Stimulated activated CD8-positive, alpha-beta memory T cell treated with anti-CD3 and anti-CD28 coated beads, Interleukin-4, amount 100 ng/mL, for 24 hours (primary cell): ENCODE data around the gene COX7A2.

Experiments
- DNase-seq: peaks from one replicate; pipeline ENCODE4 v3.0.0-alpha.2; 2020; ENCODE audit warnings: low read depth

COX7A2 gene

GRCh38 chr6:75199889-75200288 lies 43.7 kb downstream of the COX7A2 start:
- no peak for DNase-seq

DNA sequence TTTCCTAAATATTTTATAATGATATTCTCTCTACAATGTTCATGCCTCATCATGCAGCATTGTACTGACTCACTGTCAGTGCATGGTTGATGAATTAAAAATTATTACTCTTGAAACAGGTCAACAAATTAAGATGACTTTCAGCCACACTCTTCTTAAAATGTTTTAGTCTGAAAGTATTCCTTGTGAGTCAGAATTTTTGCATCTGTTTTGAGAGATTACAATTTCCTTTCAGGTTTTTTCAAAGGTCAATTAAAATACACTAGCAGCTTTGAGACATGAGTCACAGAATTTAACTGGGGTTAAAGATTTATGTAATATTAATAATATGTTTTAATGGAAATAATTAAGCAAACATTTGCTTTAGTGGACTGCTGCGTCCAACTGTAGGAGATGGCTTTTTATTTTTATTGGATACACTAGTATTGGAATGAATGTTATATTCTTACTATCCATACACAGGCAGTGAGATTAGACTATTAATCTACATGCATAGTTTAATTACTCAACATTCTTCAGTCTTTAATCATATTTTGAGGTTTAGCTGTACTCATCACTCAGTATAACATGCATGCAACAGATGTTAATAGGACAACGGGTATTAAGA lies 47.4 kb downstream of the COX7A2 start:
- no peak for DNase-seq

DNA sequence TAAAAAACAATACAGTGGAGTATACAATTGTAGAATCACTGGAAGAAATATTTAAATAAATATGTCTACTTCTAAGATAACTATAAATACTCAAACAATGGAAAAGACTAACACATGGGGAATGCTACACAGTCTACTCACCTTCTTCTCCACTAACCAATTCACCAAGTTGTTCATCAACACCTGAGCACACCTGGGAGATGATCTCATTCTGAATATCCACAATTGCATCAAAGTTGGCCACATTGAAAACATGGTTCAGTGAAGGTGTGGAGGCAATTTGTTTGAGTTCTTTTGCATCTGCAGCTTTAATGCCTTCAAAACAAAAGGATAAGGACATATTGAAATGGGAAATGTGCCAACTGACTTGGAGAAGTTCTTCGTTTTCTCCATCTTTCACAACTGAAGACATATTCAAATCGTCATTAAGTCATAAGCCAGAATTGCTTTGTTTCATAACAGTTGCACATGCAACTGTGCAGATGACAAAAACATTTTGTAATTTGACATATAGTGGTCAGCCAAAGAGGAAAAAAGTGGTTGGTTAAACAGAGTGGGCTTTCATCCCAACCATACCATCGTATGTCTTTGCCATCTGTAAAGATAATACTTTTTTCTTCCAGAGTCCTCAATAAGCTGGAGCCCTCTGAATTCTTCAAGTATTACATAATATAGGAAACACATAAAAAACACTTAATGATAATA lies 55.2 kb downstream of the COX7A2 start:
- DNase-seq: no peak
